Hair follicle dermal papilla cell (primary cell): ENCODE data around the gene MTURN. TPM values are rescaled to one million over a fixed set of nuclear protein-coding genes. Genes with fewer than 3 reads are reported as not detected.

Experiments
- small RNA-seq: library from RNA; depleted of rRNA; stranded (forward); fragments of <200 nt; gene quantifications from one replicate; pipeline ENCODE3, GENCODE V24; 2012
- total RNA-seq: library from RNA; depleted of rRNA; stranded (reverse); fragments of >200 nt; gene quantifications from 2 replicates; pipeline ENCODE4 v1.2.3, GENCODE V29; 2012

MTURN gene
- 18.7 and 20.3 TPM in 2 replicates for total RNA-seq

GRCh38 chr7:30134611-30135300 lies at the start of gene MTURN:
TSS of gene MTURN (plus strand) at chr7:30134986. CDS start at chr7:30135137, 151 bp downstream.

Small RNA genes lying within 50 kb of the gene (small RNA-seq; reads per million reads assigned to genes)
- not detected for gene RPS27P16

Other genes starting within 250 kb of the MTURN start
- gene SCRN1, start 145.2 kb upstream of the MTURN start, total RNA-seq: 95.6 and 111 TPM in 2 replicates
- 27.2 and 34.6 TPM in 2 replicates for gene FKBP14, start 108.3 kb upstream of the MTURN start, total RNA-seq
- gene PLEKHA8, start 106.6 kb upstream of the MTURN start, total RNA-seq: 10.8 and 13.3 TPM in 2 replicates
- gene ZNRF2, start 149.6 kb downstream of the MTURN start, total RNA-seq: 21.4 and 28.7 TPM in 2 replicates